Right ventricle myocardium inferior (tissue), 1 donor: ENCODE results near the gene FRA10AC1. TPM values are rescaled to one million over a fixed set of nuclear protein-coding genes. Genes with fewer than 3 reads are reported as not detected.
"Not testable (repeated sequence)": the region's sequence is repeated elsewhere in the genome, so short reads cannot be mapped to it uniquely, and the experiment has no call there.

Source experiments
- ATAC-seq: fragments of 200-7000 bp; cut with Tn5 transposase; one replicate; pipeline ENCODE4 v1.9.1; 2020; ENCODE audit warnings: mild to moderate bottlenecking, moderate library complexity
- DNase-seq: peaks from one replicate; pipeline ENCODE4 v3.0.0; 2021; ENCODE audit errors: missing footprints
- intact Hi-C: fragments of 100-400 bp; cut with DNase I; formaldehyde crosslinking; loops from one replicate; pipeline ENCODE4 v1.11.0; 2022
- total RNA-seq: library from RNA; stranded (reverse); fragmentation: NEBNext Ultra II Directional; extraction: Animal tissue kit (Norgen Biotek cat#: 25700); gene quantifications from one replicate; pipeline ENCODE4 v1.2.1, GENCODE V29; 2021
- donor health status: DM: no; HTN: yes; CAD: no; lungs with severe emphysema.

The FRA10AC1 gene
- total RNA-seq, 1 donor from 2014 or later: 16.8 TPM

- DNase-seq: no peak
- no peak for ATAC-seq
- intact Hi-C loops: no loop called here
These were observed 5.2 kb upstream of the FRA10AC1 start for GRCh38 chr10:93707623-93708022.

GRCh38 chr10:93704451-93704850 is 2.1 kb upstream of the FRA10AC1 start:
- intact Hi-C loops: no loop called here
- DNase-seq (no peak), ATAC-seq (no peak)

GRCh38 chr10:93703841-93704240 is 1.4 kb upstream of the FRA10AC1 start:
- ATAC-seq (no peak), DNase-seq (no peak)
- intact Hi-C loops: loop anchor here (2.0 kb wide), 1 partner anchor 111 kb away; no protein-coding TSS in a partner anchor

DNA sequence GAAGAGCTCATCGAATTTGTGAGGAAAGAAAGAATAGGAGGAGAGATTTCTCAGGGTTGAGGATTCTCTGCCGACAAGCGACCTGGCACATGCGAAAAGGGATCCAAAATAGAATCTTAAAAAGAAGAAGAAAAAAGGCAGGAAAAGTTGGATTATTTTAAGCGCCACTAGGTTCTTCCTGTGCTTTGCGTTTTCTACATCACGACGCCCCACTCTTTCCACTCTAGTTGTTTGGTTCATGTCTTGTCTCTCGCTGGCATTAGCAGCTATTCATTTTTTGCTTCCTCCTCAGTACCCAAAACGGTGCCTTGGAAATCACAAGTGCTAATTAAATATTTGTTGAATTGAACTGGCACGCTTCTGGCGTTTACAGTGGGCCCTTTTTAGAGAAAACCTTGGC is 674 bp upstream of the FRA10AC1 start:
- DNase-seq (no peak), ATAC-seq (no peak)
- intact Hi-C loops: loop anchor here (2.0 kb wide), 1 partner anchor 112 kb away; no protein-coding TSS in a partner anchor

- intact Hi-C loops: loop anchor here (2.0 kb wide), 1 partner anchor 113 kb away; no protein-coding TSS in a partner anchor
- no peak for DNase-seq
- ATAC-seq: no peak
These were observed 554 bp downstream of the FRA10AC1 start for GRCh38 chr10:93701866-93702209.

DNA sequence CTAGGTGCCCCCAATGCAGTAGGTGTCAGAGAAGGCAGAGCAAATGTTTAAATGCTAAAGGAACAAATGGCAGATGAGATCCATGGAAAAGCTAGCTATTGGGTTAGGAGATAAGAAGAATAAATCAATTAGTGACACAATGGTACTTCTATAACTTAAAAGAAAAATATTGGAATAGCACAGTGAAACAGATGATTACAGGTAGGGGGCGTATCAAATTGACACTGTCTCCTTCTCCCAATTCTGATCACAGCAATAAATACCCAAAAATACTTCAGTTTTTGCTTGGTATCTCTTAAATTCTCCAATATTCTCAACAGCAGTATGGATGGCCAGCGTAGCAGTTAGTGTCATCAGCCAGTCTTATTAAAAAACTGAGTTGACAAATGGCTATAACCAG is 5.2 kb downstream of the FRA10AC1 start:
- no peak for ATAC-seq

DNA sequence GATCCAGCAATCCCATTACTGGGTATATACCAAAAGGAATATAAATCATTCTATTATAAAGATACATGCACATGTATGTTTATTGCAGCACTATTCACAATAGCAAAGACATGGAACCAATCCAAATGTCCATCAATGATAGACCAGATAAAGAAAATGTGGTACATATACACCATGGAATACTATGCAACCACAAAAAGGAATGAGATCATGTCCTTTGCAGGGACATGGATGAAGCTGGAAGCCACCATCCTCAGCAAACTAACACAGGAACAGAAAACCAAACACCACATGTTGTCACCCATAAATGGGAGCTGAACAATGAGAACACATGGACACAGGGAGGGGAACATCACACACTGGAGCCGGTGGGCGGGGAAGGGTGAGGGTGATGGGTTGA is 5.8 kb downstream of the FRA10AC1 start:
- DNase-seq, intact Hi-C loops, ATAC-seq: not testable (repeated sequence)

More for the DNA sequence above, 5.2 kb downstream of the FRA10AC1 start:
- DNase-seq: no peak
- intact Hi-C loops: no loop called here

DNA sequence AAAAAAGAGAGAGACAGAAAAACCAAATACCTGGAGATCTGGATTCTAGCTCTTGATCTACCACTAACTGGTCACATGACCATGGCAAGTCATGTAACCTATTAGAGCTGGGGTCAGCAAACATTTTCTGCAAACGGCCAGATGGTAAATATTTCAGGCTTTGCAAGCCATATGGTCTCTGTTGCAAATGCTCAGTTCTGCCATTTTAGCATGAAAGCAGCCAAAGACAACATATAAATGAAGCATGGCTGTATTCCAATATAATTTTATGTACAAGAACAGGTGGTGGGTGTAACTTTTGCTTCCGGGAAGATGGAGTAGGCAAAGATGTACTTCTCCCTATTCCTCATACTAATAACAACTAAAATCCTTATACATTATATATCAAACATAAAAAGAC is 6.7 kb downstream of the FRA10AC1 start:
- DNase-seq: no peak
- intact Hi-C loops: no loop called here
- ATAC-seq: no peak

DNA sequence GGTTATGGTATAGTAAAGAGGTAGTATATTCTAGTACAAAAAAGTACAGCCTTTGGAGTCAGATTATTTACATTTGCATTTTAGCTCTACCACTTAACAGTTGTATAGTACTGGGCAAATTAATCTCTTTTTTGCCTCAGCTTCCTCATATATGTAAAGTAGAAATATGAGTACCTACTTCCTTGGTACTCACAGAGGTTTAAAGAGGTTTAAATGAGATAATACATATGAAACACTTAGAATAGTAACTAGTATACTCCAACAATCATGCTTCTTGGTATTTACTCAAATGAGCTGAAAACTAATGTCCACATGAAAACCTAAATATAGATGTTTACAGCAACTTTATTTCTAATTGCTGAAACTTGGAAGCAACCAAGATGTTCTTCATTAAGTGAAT is 14.7 kb downstream of the FRA10AC1 start:
- intact Hi-C loops: loop anchor here (10.0 kb wide), 1 partner anchor 313 kb away; no protein-coding TSS in a partner anchor
- ATAC-seq: no peak
- DNase-seq: no peak

DNA sequence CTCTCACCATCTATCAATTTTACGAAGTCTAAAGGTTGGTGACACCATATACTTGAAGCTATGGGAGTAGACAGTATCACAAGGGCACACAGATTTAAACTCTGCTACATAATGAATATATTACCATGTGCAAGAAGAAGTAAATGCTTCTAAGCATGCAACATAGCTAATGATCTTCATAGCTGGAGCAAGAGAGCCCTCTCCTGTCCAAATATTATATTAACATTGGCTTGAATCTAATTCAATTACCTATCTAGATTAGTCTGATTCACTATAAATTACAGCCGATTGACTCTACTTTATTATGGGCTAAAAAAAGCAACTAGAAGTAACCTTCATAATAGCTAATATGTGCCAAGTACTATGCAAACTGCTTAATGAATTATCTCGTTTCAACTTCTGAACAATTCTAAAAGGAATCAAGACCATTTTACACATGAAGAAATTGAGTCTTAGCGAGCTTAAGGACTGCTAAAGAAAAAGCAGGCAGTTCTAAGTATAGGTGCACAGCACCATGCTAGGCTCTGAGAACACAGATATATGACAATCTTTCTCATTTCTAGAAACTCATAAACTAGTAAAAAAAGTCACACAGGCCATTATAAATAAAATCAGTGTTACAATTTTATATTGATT is 21.9 kb downstream of the FRA10AC1 start:
- intact Hi-C loops: loop anchor here (10.0 kb wide), 1 partner anchor 306 kb away; no protein-coding TSS in a partner anchor
- no peak for ATAC-seq
- no peak for DNase-seq

DNA sequence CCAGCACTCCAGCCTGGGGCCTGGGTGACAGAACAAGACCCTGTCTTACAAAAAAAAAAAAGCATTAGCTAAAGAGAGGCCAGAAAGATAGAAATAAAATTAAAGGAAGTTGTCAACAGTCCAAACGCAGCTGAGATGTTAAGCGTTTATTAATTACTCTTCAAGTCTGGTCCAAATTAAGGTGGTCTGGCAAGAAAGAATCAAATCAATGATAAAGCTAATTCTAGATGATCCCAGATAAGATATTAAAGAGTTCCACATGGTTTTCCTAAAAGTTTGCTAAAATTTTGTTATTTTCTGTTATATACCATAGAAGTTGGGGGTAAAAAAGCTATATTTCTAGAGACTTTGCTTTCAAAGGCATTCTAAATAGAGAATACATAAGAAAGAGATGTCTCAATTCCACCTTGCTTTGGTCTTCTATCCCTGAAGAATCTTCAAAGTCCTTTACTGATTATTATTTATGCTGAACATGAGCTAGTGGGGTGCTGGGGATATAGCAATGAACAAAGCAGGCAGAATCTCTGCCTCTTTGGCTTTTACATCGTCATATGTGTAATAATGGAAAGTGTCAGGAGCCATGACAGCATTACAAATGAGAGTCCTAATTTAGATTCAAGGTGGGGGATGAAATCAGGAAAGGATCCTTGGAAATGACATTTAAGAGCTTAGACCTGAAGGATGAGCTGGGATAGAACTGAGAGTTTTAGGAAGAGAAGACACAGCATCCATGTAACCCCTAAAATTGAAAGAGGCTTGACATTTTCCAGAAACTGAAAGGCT is 23.4 kb downstream of the FRA10AC1 start:
- ATAC-seq (no peak), DNase-seq (no peak)
- intact Hi-C loops: loop anchor here (5.0 kb wide), 1 partner anchor 127 kb away; no protein-coding TSS in a partner anchor

GRCh38 chr10:93678386-93678785 is 24.0 kb downstream of the FRA10AC1 start:
- intact Hi-C loops: loop anchor here (5.0 kb wide), 1 partner anchor 126 kb away; no protein-coding TSS in a partner anchor
- ATAC-seq (no peak), DNase-seq (no peak)

DNA sequence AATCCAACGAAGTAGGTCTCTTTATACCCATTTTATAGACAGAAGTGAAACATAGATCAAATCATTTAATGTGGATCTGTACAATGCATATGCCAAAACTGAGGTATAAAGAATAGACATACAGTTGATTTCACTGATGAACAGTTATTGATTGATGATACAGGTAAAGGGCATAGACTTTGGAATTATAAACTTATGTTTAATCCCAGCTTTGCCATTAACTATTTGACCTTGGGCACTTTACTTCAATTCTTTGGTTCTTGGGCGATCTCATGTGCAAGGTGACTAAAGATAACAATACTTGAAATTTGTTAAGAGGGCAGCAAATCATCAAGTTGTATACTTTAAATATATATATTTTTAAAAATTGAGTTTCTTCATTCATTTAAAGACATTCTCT is 28.6 kb downstream of the FRA10AC1 start:
- no peak for DNase-seq
- intact Hi-C loops: no loop called here
- ATAC-seq: no peak

GRCh38 chr10:93672890-93673289 is 29.5 kb downstream of the FRA10AC1 start:
- intact Hi-C loops: no loop called here
- DNase-seq (no peak), ATAC-seq (no peak)

GRCh38 chr10:93672022-93672678 is 30.2 kb downstream of the FRA10AC1 start:
- intact Hi-C loops: no loop called here
- DNase-seq (no peak), ATAC-seq (no peak)

- intact Hi-C loops: no loop called here
These were observed 31.4 kb downstream of the FRA10AC1 start for GRCh38 chr10:93671042-93671441.

GRCh38 chr10:93670372-93670771 is 32.0 kb downstream of the FRA10AC1 start:
- ATAC-seq: no peak
- intact Hi-C loops: no loop called here
- no peak for DNase-seq

More at GRCh38 chr10:93671042-93671441, 31.4 kb downstream of the FRA10AC1 start:
- DNase-seq (no peak), ATAC-seq (no peak)

GRCh38 chr10:93667795-93668194 is 34.6 kb downstream of the FRA10AC1 start:
- no peak for ATAC-seq
- intact Hi-C loops: no loop called here
- DNase-seq: no peak

DNA sequence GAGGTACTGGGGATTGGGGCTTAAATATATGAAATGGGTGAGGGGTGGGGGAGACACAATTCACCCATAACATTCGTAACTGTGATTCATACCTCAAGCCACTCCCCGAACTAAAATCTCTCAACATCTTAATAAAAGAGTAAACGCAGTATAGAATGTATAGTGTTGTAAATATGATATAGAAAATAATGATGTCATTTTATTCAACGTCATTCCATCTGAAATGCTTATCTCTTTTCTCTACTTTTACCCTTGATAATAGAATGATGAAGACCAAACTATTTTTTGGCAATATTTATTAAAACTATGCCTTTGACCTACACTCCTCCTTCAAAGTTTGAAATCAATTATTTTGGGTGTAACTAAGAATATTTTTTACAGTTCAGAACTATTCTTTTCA is 36.4 kb downstream of the FRA10AC1 start:
- intact Hi-C loops: no loop called here
- DNase-seq (no peak), ATAC-seq (no peak)

GRCh38 chr10:93657757-93658156 is 44.6 kb downstream of the FRA10AC1 start:
- intact Hi-C loops: no loop called here
- DNase-seq: no peak
- no peak for ATAC-seq
